GM12872 (cell line): ENCODE results near the gene SH3RF3.

ENCODE experiments used
- CTCF ChIP-seq: IDR thresholded peaks from 3 replicates; pipeline ENCODE4 v1.5.1; 2011; ENCODE audit warnings: low read depth, mild to moderate bottlenecking, low read length, moderate library complexity; ENCODE audit not compliant: insufficient read depth

SH3RF3 gene

DNA sequence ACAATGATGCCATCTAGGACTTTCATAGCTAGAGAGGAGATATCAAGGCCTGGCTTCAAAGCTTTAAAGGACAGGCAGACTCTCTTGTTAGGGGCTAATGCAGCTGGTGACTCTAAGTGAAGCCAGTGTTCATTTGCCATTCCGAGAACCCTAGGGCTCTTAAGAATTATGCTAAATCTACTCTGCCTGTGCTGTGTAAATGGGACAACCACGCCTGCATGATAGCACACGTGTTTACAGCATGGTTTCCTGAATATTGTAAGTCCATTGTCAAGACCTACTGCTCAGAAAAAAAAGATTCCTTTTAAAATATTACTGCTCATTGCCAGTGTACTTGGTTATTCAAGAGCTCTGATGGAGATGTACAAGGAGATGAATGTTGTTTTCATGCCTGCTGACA is 296.4 kb downstream of the SH3RF3 start:
- TF ChIP-seq CTCF: no peak

DNA sequence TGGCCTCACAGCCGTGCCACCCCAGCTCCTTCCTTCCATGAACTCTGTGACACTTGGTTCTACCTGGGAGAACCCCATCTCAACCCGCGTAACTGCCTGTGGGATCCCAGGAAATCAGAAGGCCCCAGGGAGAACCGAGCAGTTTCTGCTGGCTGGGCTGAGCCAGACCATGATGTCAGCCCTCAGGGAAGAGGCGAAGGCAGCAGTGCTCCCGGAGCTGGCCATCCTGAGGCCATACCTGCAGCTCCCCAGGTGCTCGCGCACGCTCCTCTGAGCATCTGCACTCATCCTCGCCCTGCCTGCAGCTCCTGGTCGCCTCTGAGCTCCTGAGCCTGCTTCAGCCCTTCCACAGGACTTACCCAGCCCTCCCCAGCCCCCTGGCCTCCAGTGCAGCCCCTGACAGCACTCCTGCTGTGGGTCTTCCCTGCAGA is 298.7 kb downstream of the SH3RF3 start:
- no peak for TF ChIP-seq CTCF

- TF ChIP-seq CTCF: no peak
Observed at GRCh38 chr2:109428281-109428680, 299.3 kb downstream of the SH3RF3 start.

DNA sequence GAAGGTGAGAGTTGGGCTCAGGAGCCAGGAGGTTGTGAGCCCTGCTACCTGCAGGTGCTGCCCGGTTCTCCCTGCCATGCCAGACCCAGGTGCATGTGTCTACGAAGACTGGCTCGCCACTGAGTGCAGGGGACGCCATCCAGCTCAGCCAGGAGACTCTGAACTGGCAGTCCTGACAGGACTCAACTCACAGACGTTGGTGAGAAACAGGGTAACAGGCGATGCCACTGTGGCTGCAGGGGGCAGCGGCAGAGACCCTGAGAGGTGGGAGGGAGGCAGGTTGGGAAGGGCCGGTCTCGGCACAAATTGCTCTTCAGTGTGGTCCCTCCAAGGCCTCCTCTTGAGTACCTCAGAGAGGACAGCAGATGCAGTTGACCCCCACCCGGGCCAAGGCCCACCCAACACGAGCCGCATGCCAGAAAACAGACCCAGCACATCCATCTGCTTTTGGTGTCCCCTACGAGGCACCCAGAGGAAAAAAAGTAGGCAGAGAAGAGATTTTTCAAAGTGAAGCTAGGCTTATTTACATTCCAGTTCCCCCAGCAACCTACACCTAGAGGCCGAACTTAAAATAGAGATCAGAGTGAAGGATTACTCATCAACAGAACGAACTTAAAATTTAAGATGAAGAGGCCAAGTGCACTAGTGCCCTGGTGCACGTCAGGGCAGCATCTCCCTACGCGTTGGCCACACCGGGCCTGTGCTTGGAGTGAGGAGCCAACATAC is 300.0 kb downstream of the SH3RF3 start:
- TF ChIP-seq CTCF: no peak

- no peak for TF ChIP-seq CTCF
Observed at GRCh38 chr2:109429567-109430328, 300.7 kb downstream of the SH3RF3 start.

DNA sequence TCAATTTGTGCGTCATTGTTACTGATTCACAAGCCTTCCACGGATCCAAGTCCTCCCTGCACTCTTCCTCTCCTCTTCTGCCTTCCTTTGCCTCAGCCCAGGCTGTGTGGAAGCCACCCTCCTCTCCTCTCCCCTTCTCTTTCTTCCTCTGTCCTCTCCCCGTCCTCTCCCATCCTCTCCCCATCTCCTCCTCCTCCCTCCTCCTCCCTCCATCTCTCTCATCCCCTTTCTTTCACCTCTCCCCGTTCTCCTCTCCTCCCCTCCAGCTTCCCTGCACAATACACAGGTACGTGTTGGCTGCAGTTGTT is 301.3 kb downstream of the SH3RF3 start:
- TF ChIP-seq CTCF: no peak

- TF ChIP-seq CTCF: no peak
Observed at GRCh38 chr2:109432421-109432820, 303.4 kb downstream of the SH3RF3 start.
